SH-SY5Y (cell line): ENCODE data around the gene NMNAT1.

Experiments
- GATA2 ChIP-seq: IDR thresholded peaks from 2 replicates; pipeline ENCODE4 v1.6.1; 2011; ENCODE audit warnings: mild to moderate bottlenecking, low read depth, low read length
- GATA3 ChIP-seq: IDR thresholded peaks from 2 replicates; pipeline ENCODE4 v1.6.1; 2011; ENCODE audit warnings: low read depth, mild to moderate bottlenecking, low read length, moderate library complexity

GRCh38 chr1:10032590-10033358 is 89.5 kb downstream of the NMNAT1 start, which contains the start of gene UBE4B:
- TF ChIP-seq GATA2 = no peak
- no peak for TF ChIP-seq GATA3
